ENCODE results near the gene MSRB1.

The MSRB1 gene

GRCh38 chr16:1933097-1933661 is 9.8 kb downstream of the MSRB1 start:
- DNase-seq (ENCODE audit: low read depth in 2 of 2) = no peak
- H3K4me3 ChIP-seq (replicated peaks in 1 of 2; ENCODE audit: low read depth in 2 of 2, low read length in 2 of 2) = no peak overlapping the region
- no peak for TF ChIP-seq CTCF (IDR thresholded peaks at IDR 0.05; ENCODE audit: low read depth, low read length)

- peak; percentile 6 for TF ChIP-seq CTCF (IDR thresholded peaks at IDR 0.05; ENCODE audit: low read depth, low read length)
- no peak overlapping the region for H3K4me3 ChIP-seq (replicated peaks in 1 of 2; ENCODE audit: low read depth in 2 of 2, low read length in 2 of 2)
- no peak for DNase-seq (ENCODE audit: low read depth in 2 of 2)
Observed at GRCh38 chr16:1932050-1933028, 10.7 kb downstream of the MSRB1 start.

- H3K4me3 ChIP-seq (replicated peaks in 1 of 2; ENCODE audit: low read depth in 2 of 2, low read length in 2 of 2) = no peak overlapping the region
- DNase-seq (ENCODE audit: low read depth in 2 of 2) = no peak
- TF ChIP-seq CTCF (IDR thresholded peaks at IDR 0.05; ENCODE audit: low read depth, low read length) = no peak
Observed at GRCh38 chr16:1930338-1930720, 12.7 kb downstream of the MSRB1 start.

GRCh38 chr16:1929578-1930337 is 13.2 kb downstream of the MSRB1 start:
- peak; percentile 79 to 88 for DNase-seq (ENCODE audit: low read depth in 2 of 2)
- TF ChIP-seq CTCF (IDR thresholded peaks at IDR 0.05; ENCODE audit: low read depth, low read length) = peak; percentile 36

GRCh38 chr16:1929105-1929504 is 13.9 kb downstream of the MSRB1 start:
- peak overlapping the region; percentile 46 to 55 for H3K4me3 ChIP-seq (replicated peaks in 1 of 2; ENCODE audit: low read depth in 2 of 2, low read length in 2 of 2)
- peak in 1 of 2 donors; percentile 37 for DNase-seq (ENCODE audit: low read depth in 2 of 2)
- TF ChIP-seq CTCF (IDR thresholded peaks at IDR 0.05; ENCODE audit: low read depth, low read length) = no peak

More at GRCh38 chr16:1929578-1930337, 13.2 kb downstream of the MSRB1 start:
- peak overlapping the region; percentile 46 to 55 for H3K4me3 ChIP-seq (replicated peaks in 1 of 2; ENCODE audit: low read depth in 2 of 2, low read length in 2 of 2)

- DNase-seq (ENCODE audit: low read depth in 2 of 2) = no peak
- no peak overlapping the region for H3K4me3 ChIP-seq (replicated peaks in 1 of 2; ENCODE audit: low read depth in 2 of 2, low read length in 2 of 2)
- TF ChIP-seq CTCF (IDR thresholded peaks at IDR 0.05; ENCODE audit: low read depth, low read length) = no peak
Observed at GRCh38 chr16:1926271-1926670, 16.7 kb downstream of the MSRB1 start.
